Astrocyte (in vitro differentiated cells and primary cell): ENCODE data around the gene GAGE12F.
"Not testable (repeated sequence)": the region's sequence is repeated elsewhere in the genome, so short reads cannot be mapped to it uniquely, and the experiment has no call there.

Experiments used
- CTCF ChIP-seq: IDR thresholded peaks from 2 replicates; pipeline ENCODE4 v1.5.1; 2011; ENCODE audit warnings: low read depth, mild to moderate bottlenecking, inconsistent platforms, low read length, moderate library complexity; ENCODE audit not compliant: insufficient read depth
- EZH2 ChIP-seq: IDR thresholded peaks from 2 replicates; pipeline ENCODE4 v1.6.1; 2012; ENCODE audit warnings: mild to moderate bottlenecking, low read length, inconsistent platforms; ENCODE audit not compliant: insufficient read depth

DNA sequence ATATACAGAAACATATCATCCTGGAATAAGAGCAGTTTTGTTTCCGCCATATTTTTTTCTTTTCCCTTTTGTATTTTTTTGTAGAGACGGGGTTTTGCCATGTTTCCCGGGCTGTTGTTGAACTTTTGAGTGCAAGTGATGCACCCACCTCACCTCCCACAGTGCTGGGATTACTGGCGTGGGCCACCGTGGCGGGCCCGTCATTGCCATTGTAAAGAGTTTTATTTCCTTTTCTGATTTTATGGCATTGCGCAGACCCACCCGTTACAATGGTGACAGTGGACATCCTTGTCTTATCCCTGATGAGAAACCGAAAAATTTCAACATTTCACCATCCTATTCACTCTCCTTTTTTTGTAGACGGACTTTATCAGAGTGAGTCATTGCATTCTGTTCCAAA, 8.1 kb downstream of the GAGE12F start:
- TF ChIP-seq EZH2, CTCF: not testable (repeated sequence)
